Measurements from ENCODE around the gene DPH7.

GRCh38 chr9:137514691-137515337 lies 63.9 kb downstream of the DPH7 start:
- TF ChIP-seq CTCF (IDR thresholded peaks at IDR 0.05; ENCODE audit: low read depth, low read length) (no peak), POLR2A (IDR thresholded peaks at IDR 0.05; ENCODE audit: extremely low read depth, insufficient read length) (no peak)
